HG03095 (cell line): ENCODE results near the gene TLR5.

Experiments used
- ATAC-seq: cut with Tn5 transposase; IDR thresholded peaks from one replicate; pipeline ENCODE4 v1.9.1; 2021; ENCODE audit warnings: moderate library complexity; ENCODE audit not compliant: unreplicated experiment

TLR5 gene

DNA sequence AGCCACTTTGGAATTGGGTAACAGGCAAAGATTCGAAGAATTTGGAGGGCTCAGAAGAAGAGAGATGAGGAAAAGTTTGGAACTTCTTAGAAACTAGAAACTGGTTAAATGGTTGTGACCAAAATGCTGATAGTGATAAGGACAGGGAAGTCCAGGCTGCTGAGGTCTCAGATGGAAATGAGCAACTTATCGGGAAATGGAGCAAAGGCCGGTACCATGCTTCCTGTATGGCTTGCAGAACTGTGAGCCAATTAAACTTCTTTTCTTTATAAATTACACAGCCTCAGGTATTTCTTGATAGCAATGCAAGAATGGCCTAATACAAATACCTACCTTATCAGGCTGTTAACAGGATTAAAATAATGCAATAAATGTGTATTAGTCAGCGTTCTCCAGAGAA, 9.4 kb upstream of the TLR5 start:
- no peak for ATAC-seq

DNA sequence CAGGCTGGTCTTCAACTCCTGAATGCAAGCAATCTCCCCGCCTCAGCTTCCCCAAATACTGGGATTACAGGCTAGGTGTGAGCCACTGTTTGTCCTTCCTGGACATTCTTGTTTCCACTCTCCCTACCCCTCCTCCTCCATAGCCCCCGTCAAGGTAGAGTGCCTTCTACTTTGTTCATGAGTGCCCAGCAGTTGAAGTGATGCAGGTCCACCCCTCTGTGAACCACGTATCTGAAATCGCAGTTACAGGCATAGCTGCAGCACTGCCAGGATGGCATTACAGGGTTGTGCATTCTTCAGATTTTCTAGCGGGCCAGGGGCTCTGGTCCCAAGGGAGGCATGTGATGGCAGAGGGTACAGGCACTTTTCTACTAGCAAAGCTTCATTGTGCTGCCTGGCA, 7.4 kb upstream of the TLR5 start:
- ATAC-seq: no peak

DNA sequence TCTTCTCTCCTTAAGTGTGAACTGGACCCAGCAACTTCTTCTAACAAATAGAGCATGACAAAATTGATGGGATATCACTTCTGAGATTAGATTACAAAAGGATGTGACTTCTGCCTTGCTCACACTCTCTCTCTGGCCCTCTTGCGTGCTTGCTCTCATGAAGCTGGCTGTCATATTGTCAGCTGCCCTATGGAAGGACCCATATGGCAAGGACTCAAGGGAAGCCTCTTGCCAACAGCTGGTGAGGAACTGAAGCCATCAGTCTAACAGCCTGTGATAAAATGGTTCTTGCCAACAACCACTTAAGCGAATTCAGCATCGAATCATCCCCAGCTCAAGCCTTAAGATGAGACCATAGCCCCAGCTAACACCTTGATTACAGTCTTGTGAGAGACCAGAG, 4.8 kb upstream of the TLR5 start:
- no peak for ATAC-seq

DNA sequence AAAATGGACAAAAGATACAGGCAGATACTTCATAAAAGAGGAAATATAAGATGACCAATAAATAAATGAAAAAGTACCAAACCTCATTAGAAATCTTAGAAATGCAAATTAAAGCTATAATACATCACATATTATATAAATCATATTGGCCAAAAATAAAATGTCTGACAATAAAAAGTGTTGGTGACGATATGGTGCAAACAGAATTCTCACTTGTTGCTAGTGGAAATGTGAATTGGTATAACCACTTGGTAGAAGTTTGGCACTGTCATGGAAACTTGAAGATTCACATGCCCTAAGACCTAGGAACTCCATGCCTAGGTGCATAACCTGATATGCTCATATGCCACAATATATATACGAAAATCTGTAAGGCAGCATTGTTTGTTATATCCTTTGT, 4.4 kb upstream of the TLR5 start:
- no peak for ATAC-seq

DNA sequence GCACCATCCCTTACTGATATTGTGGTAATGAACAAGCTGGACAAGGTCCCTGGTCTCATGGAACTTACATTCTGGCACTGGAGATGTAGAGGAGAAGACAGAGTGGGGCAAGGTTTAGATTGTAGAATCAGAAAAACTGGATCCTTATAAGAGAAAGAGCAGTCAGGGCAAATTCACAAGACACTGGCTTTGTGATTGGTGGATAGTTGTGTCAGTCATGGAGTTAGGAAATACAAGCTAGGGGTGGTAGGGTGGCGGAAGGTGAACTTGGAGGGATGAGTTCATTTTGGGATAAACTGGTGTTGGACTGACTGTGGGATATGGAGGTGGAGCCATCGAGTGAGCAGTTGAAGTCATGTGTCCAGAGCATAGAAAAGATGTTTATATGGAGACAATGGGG, 3.7 kb upstream of the TLR5 start:
- no peak for ATAC-seq

DNA sequence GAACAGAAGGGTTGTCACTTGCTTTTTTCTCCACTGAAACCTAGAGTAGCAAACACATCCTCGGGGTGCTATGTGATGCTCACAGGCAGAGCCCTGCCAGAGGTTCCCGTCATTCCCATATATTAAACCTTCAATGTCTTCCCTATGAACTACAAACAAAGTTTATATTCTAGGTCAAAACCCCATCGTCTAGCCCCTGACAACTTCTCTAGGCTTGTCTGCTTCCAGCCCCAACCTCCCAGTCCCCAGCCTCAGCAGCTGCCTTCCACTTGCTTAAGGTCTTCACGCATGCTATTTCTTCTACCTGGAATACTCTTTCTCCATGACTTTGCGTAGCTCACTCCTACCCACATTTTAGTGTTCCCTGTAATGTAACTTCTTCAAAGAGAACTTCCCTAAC, 1.9 kb upstream of the TLR5 start:
- no peak for ATAC-seq

DNA sequence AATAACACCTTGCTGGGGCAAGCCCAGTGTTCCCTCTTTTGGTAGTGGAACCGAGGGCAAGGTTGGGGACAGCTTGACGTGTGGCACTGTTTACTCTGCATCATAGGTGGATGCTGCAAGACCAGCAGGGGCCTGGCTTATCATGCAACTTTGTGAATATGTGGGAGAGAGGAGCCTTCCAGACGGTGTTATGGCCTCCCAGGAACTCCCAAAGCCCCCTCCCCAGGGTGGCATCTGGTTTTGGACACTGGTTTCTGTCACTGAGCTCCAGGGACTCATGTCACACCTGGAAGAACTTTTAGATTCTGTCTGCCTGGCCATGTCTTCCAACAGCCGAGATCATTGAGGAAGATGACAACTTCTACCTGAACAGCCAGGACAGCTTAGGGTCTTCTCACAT, 1.4 kb upstream of the TLR5 start:
- no peak for ATAC-seq

DNA sequence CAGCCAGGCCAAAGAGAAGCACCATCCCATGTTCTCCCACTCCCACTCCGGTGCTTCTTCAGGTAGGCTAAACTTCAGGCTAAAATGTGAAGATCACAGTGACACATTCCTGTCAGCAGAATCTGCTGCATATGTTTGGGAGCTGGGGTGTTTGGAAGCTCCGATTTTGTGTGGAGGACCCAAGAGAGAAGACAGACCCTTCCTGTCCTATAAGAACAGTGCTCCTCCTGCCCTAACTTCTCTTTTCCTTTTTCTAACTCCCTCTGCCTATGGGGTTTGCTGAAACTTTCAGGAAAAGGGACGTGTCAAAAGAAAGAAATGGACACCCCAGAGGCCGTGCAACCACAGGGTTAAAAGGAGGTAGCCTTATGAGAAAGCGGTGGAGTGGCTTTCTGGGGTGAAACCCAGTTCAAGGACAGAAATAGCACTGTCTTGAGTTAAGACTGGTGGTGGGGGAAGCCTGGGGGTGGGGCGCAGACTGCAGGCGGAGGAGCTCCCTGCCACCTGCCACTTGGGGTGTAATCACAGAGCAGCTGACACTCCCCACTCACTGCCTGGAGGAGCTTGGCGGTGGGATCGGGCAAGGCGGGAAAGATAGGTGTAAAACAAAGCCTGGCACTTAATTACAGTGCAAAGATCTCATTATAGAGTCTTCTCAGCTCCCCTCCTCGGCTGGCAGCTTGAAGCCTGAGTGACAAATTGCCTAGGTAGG, 645 bp upstream of the TLR5 start:
- peak; percentile 41 for ATAC-seq

DNA sequence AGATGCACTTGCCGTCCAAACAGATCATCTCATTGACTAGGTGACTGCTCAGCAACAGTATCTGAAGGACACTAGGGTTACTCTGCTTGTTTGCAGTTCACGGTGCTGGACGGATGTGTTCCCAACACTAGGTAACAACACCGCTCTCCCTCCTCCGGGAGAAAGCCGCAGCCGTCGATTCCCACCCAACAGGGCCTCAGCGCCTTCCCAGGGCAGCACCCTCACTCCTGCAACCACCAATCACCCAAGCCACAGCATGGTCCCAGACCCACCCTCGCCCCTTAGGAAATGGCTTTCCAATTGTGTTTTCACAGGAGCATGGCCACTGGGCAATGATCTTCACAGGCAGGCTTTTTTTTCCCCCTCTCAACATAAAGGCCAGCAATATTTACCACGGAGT, 779 bp downstream of the TLR5 start:
- ATAC-seq: no peak

DNA sequence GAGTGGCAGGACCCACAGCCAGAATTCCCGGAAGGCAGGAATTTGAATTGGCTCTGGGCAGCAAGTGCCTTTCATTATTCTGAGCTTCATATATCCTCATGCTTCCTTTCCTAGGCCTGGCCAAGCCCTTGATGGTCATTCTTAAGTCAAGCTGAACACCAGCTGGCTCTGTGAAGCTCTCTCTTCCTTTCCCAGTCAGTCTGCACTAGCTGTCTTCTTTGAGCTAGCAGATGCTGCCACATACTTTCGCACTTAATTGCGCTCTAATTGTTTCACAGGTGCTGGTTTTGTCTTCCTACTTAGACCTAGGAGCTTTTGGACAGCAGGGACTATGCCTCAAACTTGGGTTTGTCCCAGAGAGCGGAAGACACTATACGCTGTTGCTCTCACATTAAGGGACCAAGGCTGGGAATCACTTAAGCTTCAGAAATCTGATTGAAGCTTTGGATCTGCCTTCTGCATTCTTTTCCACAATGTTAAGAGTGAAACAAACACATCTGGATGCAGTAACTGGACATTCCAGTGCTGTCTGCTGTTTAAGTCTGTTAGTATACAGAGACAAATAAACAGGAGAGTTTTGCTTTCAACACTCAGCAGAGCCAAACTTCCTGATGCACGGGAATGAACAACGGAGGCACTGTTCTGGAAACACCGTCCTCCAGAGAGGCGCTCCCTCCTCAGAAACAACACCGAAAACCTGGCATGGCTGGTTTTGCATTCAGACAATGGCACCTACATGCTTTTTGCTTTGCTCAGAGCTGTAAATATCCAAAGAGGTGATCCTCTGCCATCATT, 2.2 kb downstream of the TLR5 start:
- ATAC-seq: no peak

DNA sequence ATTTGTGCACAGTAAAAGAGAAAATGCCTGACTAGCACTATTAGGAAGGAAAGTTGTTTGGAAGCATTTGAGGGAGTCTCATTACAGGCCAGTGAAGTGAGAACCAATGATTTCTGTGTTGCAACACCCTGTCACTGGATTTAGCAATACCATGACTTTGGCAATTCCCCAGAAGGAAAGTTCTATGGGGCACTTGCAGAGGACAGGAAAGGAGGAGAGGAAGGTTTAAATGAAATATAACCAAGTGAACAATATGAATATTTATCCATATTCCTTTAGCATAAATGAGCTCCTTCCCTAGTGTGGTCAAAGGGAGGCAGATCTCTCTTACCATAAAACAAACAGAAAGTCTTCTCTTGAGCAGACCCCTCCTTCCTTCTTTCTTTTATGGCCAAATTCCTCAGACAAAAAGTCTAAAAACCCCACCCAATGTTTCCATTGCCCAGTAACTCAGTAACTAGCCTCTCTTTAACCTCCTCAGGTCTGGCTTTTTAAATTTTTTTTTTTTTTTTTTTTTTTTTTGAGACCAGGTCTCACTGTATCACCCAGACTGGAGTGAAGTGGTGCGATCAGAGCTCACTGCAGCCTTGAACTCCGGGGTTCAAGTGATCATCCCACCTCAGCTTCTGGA, 5.5 kb downstream of the TLR5 start:
- no peak for ATAC-seq

DNA sequence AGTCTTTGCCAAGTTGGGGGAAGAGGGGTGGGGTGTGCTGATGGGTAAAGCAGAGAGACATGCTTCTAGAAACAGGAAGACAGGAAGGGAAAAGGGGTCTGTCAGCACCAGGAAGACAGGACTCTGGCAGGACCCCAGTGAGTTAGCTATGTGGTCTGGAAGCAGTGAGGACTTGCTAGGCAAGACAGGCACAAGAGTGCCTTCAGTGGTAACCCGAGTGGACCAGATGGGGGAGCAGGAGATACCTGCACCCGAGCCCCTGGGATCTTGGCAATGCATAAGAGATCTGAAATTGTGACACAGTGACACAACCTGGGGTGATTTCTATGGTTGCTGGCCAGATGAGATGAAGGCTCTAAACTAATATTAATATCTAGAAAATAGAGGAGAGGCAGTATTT, 7.0 kb downstream of the TLR5 start:
- ATAC-seq: no peak

DNA sequence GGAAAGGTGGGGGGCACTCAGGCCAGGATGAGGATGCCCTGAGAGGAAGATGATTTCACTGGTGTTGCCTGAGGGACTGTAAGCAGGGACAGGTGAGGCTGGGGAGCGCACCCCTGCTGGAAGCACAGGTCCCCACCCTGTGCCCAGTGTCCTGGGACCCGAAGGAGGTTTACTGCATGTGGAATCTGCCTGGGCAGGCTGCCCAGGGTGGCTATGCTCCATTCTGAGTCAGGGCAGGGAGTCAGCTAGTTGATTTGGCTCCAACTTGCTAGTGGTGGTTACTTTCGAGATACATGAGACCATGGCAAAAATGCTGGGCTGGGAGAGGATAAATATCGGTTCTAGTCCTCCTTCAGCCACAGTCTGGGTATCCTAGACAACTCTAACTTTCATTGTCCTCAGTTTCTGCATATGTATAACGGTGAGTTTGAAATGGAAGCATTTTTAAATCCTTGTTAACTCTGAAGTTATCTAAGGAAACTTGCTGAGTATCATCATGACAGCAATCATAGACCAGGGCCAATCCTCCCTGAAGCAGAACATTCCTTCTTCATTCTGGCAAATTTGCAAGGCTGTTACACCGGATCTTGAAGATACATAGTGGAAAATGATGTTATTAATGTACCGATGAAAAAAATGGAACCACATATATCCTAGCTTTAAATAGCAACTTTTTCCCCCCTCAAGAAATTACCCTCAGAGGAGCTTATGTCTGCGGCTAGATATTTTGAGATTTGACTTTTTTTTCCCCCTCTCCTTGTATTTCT, 7.7 kb downstream of the TLR5 start:
- ATAC-seq: no peak

DNA sequence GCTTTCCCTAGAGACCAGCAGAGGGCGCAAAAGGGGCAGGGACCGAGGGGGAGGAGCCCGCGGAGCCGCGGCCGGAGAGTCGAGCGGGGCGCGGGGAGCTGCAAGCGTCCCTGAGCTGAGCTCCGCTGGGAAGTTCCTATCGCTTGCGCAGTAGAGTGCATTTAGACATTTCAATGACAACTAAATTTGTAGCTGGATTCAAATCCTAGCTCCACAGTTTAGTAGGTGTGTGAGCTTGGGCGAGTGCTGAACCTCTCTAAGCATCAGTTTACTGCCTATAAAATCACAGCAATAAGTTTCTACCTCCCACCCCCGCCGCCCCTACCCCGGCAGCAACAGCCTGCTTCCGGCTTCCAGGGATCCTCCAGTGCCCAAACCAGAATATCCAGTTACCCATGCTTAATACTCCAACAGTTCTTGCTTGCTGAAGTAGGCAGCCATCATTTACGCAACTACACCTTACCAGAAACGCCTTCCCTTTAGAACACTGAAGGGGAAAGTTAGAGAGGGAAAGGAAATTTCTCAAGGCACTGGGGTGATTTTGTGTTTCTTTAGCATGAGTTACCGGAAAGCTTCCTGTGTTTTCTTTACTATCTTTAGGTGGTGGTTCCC, 9.1 kb downstream of the TLR5 start:
- ATAC-seq: peak; percentile 83

DNA sequence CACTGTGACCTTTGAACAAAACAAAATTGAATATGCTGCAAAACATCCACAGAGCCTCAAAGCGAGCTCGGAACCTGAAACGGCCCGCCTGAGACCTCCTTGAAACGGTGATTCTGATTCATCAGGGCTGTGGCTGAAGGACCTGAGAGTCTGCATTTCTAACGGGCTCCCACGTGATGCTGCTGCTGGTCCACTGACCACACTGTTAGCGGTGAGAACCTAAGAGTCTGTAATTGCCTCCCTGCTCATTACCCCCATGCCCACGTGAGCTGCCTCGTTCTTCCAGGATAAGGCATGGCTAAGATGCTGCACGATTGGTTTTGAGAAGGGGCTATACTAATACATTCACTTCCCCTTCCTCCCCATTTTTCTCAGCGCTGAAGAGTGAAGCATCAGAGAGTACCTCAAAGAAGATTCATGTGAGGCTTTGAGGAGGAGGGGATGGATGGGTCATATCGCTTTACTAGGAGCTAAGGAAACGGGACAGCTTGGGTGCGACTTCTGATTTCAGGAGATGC, 9.7 kb downstream of the TLR5 start:
- no peak for ATAC-seq

DNA sequence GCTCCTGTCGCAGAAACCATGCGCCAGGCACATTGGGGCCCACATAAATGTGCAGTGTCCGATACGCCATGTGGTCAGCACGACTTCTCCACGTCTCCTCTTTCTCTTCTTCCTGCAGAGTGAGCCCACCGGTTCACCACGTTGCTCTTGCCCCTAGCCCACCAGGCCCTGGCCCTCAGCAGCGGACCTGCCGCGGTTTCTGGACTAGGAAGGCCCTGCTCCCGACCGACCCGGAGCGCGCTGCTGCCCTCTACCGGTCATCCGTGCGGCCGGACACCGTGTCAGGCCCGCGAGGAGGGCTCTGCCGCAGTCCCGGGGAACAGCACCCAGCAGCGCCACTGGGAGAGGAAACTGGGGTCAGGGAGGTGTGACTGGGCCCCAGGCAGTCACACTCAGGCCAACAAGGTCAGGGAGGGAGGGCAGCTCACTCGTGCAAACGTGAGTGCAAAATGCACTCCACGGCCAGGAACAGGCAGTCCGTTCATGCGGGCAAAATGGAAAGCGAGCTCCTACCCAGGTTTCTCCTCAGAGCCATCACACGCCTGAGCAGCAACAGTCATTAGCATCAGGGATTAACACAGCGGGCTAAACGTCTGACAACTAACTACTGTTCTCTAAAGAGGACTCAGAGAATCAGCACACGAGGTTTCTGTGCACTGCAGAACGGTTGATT, 13.7 kb downstream of the TLR5 start:
- no peak for ATAC-seq

DNA sequence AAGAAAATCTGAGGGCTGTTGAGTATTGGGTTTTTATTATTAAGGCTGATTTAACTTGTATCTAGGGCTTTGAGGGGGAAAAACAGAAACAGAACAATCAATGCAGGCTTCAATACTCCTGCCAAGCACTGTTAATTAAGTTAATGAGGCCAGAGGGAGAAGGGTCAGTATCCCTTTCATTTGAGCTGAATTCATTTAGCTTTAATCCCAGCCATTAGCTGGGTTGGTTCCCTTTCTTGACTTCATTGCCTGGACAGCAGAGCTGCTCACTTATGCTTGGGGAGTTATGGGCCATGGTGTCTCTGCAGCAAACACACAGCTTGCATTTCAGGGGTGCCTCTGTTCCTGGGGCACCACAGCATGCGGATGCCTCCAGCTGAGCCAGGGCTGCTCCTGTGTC, 16.3 kb downstream of the TLR5 start:
- ATAC-seq: no peak

DNA sequence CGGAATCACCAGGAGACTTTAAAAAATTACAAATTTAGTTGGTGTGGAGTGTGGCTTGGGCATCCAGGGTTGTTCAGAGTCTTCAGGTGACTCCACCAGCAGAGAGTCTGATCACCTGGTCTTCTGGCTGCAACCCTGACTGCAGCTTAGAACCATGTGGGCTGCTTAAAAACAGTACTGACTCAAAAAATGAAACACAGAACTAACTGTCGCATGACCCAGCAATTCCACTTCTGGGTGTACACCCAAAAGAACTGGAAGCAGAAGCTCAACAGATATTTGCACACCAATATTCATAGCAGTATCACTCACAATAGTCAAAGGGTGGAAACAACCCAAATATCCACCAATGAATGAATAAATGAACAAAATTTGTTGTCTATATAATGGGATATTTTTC, 17.3 kb downstream of the TLR5 start:
- no peak for ATAC-seq

DNA sequence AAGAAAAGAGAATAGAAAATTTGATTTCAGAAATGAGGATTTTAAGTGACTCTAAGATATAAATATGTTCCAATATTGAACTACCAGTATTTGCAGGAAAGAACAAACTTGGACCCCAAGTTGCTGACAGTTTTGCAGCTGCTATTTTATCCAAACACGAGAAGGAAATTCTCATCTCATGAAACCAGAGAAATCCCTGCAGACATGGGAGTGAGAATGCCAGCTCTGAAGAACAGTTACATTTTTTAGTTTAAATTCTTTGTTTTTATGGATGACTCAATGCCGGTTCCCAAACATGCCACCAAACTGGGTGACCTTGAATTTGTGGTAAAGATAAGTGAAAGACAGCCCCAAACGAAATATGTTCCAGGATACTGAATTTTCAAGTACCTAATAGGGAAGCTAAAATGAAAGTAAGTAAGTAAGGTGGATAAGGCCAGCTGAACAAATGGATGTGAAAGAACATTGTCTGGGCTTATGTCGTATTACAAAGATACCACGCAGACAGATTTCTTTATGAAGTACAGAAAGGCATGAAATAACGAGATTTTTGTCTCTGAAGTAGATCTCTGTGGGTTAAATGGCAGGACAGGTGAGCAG, 19.9 kb downstream of the TLR5 start:
- ATAC-seq: no peak

DNA sequence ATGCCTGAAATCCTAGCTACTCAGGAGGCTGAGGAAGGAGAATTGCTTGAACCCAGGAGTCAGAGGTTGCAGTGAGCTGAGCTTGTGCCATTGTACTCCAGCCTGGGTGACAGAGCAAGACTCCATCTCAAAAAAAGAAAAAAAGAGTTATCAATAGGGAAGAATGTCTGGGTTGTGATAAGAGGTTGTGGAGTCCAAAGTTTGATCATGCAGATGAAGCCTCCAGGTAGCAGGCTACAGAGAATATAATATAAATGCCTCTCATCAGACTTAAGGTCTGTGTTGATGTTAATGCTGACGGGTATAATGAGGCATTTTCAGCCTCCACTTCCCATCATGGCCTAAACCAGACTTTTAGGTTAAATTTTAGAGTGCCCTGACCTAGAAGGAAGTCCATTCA, 24.6 kb downstream of the TLR5 start:
- no peak for ATAC-seq
